Activated naive CD8-positive, alpha-beta T cell treated with anti-CD3 and anti-CD28 coated beads, Interleukin-2, amount 10 ng/mL, durations not matched to agents 7 days and 5 days (primary cell): ENCODE data around the gene ZNF780A. TPM values are rescaled to one million over a fixed set of nuclear protein-coding genes. Genes with fewer than 3 reads are reported as not detected.

ENCODE experiments used
- ATAC-seq: fragments of 150-1000 bp; cut with Tn5 transposase; one replicate; pipeline ENCODE4 v1.10.0; 2021; ENCODE audit warnings: low read depth, moderate library complexity
- POLR2A ChIA-PET: fragments of 350-600 bp; sonication (Branson Sonifier 250); formaldehyde crosslinking; loops from one replicate; lab custom pipeline; 2021; ENCODE audit warnings: antibody characterized with exemption; lab: Charles Lee
- DNase-seq: peaks from one replicate; pipeline ENCODE4 v3.0.0; 2021
- H3K27ac Mint-ChIP-seq: one replicate; pipeline ENCODE4 v1.8.0; 2022; ENCODE audit warnings: mild to moderate bottlenecking, mixed read lengths
- H3K27me3 Mint-ChIP-seq: one replicate; pipeline ENCODE4 v1.8.0; 2022; ENCODE audit warnings: mild to moderate bottlenecking, moderate library complexity, mixed read lengths
- H3K36me3 Mint-ChIP-seq: one replicate; pipeline ENCODE4 v1.8.0; 2021; ENCODE audit warnings: mild to moderate bottlenecking, mixed read lengths
- H3K4me1 Mint-ChIP-seq: one replicate; pipeline ENCODE4 v1.8.0; 2021; ENCODE audit warnings: mixed read lengths
- H3K4me3 Mint-ChIP-seq: one replicate; pipeline ENCODE4 v1.8.0; 2022; ENCODE audit warnings: mild to moderate bottlenecking, moderate library complexity, mixed read lengths
- H3K9me3 Mint-ChIP-seq: one replicate; pipeline ENCODE4 v1.8.0; 2021; ENCODE audit warnings: mixed read lengths
- total RNA-seq, 2 experiments: library from RNA; stranded (reverse); gene quantifications; one replicate each; pipeline ENCODE4 v1.2.3, GENCODE V29; 2021

The ZNF780A gene
- total RNA-seq, 2 experiments from 2014 or later = 30.2 to 32.2 TPM

- Mint-ChIP-seq H3K4me3 (no peak overlapping the region), H3K27me3 (peaks cover 14% of the 10 kb centered on the region), H3K4me1 (no peaks in the 10 kb centered on the region), H3K9me3 (peaks cover 8% of the 10 kb centered on the region), H3K36me3 (no peaks in the 10 kb centered on the region), H3K27ac (no peak overlapping the region)
- ATAC-seq = no peak
- DNase-seq = no peak
- POLR2A ChIA-PET = no interaction called here
Observed at GRCh38 chr19:40110570-40110969, 19.8 kb upstream of the ZNF780A start.

- ATAC-seq (no peak), DNase-seq (no peak)
- Mint-ChIP-seq H3K9me3 (peaks cover 2% of the 10 kb centered on the region), H3K27me3 (peaks cover 4% of the 10 kb centered on the region), H3K36me3 (no peaks in the 10 kb centered on the region), H3K27ac (no peak overlapping the region), H3K4me1 (no peaks in the 10 kb centered on the region), H3K4me3 (no peak overlapping the region)
- POLR2A ChIA-PET = no interaction called here
Observed at GRCh38 chr19:40104754-40105153, 14.0 kb upstream of the ZNF780A start.

- POLR2A ChIA-PET = no interaction called here
Observed at GRCh38 chr19:40103600-40103999, 12.9 kb upstream of the ZNF780A start.

DNA sequence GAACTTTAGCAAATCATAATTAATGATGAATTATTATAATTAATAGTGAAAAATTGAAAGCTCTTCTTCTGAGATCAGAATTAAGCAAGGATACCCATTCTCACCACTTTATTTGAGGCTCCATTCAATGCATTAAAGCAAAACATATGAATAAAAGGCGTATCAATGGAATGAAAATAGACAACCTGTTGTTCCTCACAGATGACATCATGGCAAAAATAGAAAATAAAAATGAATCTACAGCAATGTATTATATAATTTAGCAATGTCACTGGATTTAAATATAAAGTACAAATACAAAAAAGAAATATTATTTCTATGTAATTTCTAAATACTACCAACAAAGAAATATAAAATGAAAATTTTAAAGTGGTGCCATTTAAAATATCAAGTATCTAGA lies 11.1 kb upstream of the ZNF780A start:
- Mint-ChIP-seq H3K9me3 (peaks cover 2% of the 10 kb centered on the region), H3K27ac (no peak overlapping the region), H3K36me3 (no peaks in the 10 kb centered on the region), H3K4me1 (no peaks in the 10 kb centered on the region), H3K4me3 (no peak overlapping the region), H3K27me3 (peaks cover 14% of the 10 kb centered on the region)
- POLR2A ChIA-PET = no interaction called here
- ATAC-seq = no peak
- DNase-seq = no peak

More at GRCh38 chr19:40103600-40103999, 12.9 kb upstream of the ZNF780A start:
- H3K27ac Mint-ChIP-seq = no peak overlapping the region
- ATAC-seq = no peak
- DNase-seq = no peak
- no peaks in the 10 kb centered on the region for H3K4me1 Mint-ChIP-seq
- H3K36me3 Mint-ChIP-seq = no peaks in the 10 kb centered on the region
- peaks cover 10% of the 10 kb centered on the region for H3K27me3 Mint-ChIP-seq
- H3K9me3 Mint-ChIP-seq = peaks cover 2% of the 10 kb centered on the region
- no peak overlapping the region for H3K4me3 Mint-ChIP-seq

- no peak for ATAC-seq
- H3K36me3 Mint-ChIP-seq = peaks cover 11% of the 10 kb centered on the region
- no peak for DNase-seq
- H3K4me3 Mint-ChIP-seq = no peak overlapping the region
- H3K9me3 Mint-ChIP-seq = peaks cover 7% of the 10 kb centered on the region
- peaks cover 24% of the 10 kb centered on the region for H3K27me3 Mint-ChIP-seq
- peaks cover 17% of the 10 kb centered on the region for H3K4me1 Mint-ChIP-seq
- POLR2A ChIA-PET = no interaction called here
- no peak overlapping the region for H3K27ac Mint-ChIP-seq
Observed at GRCh38 chr19:40093416-40093815, 2.7 kb upstream of the ZNF780A start.

- H3K36me3 Mint-ChIP-seq = peaks cover 20% of the 10 kb centered on the region
- ATAC-seq = no peak
- peaks cover 25% of the 10 kb centered on the region for H3K4me1 Mint-ChIP-seq
- H3K27me3 Mint-ChIP-seq = peaks cover 19% of the 10 kb centered on the region
- no peak for DNase-seq
- H3K27ac Mint-ChIP-seq = peak overlapping the region; percentile 100
- peak overlapping the region; percentile 99 for H3K4me3 Mint-ChIP-seq
- peaks cover 9% of the 10 kb centered on the region for H3K9me3 Mint-ChIP-seq
- POLR2A ChIA-PET = interaction anchor here (0.5 to 2.4 kb wide), 4 partner anchors 36 to 121 kb away, joined by 4 to 11 read pairs (median 8); partner anchors contain the start of genes PSMC4 and ZNF780B
Observed at GRCh38 chr19:40091205-40092129, 724 bp upstream of the ZNF780A start.

DNA sequence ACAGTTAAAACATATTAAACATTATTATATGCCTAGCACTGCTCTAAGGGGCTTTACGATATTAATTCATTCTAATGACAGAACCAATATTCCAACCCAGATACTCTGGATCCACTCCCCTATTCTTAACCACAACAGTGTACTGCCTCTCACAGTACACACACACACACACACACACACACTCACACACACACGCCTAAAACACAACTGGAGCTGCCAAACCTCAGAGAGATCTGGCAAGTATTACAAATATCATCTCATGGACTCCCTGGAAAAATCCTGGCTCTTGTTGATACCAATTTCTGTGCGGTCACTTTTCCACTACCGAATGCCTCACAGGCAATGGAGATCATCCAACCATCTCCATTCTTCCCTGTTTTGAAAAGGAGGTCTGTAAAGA lies 1.3 kb downstream of the ZNF780A start:
- peak overlapping the region; percentile 9 for H3K27ac Mint-ChIP-seq
- peaks cover 5% of the 10 kb centered on the region for H3K27me3 Mint-ChIP-seq
- ATAC-seq = no peak
- peak overlapping the region; percentile 99 for H3K4me3 Mint-ChIP-seq
- POLR2A ChIA-PET = interaction anchor here (1.9 to 2.4 kb wide), 2 partner anchors 92 to 119 kb away, joined by 5 to 11 read pairs; partner anchors contain the start of gene PSMC4
- H3K9me3 Mint-ChIP-seq = peaks cover 5% of the 10 kb centered on the region
- peaks cover 25% of the 10 kb centered on the region for H3K4me1 Mint-ChIP-seq
- H3K36me3 Mint-ChIP-seq = peaks cover 21% of the 10 kb centered on the region
- no peak for DNase-seq

GRCh38 chr19:40088299-40089047 lies 2.3 kb downstream of the ZNF780A start:
- H3K4me3 Mint-ChIP-seq = peak overlapping the region; percentile 36
- H3K27ac Mint-ChIP-seq = no peak overlapping the region
- H3K36me3 Mint-ChIP-seq = peaks cover 26% of the 10 kb centered on the region
- H3K4me1 Mint-ChIP-seq = peaks cover 27% of the 10 kb centered on the region
- H3K9me3 Mint-ChIP-seq = peaks cover 5% of the 10 kb centered on the region
- DNase-seq = no peak
- no peak for ATAC-seq
- H3K27me3 Mint-ChIP-seq = no peaks in the 10 kb centered on the region
- POLR2A ChIA-PET = no interaction called here

- DNase-seq (no peak), ATAC-seq (no peak)
- Mint-ChIP-seq H3K36me3 (peaks cover 53% of the 10 kb centered on the region), H3K9me3 (peaks cover 5% of the 10 kb centered on the region), H3K4me1 (peaks cover 24% of the 10 kb centered on the region), H3K4me3 (no peak overlapping the region), H3K27me3 (no peaks in the 10 kb centered on the region), H3K27ac (no peak overlapping the region)
- POLR2A ChIA-PET = no interaction called here
Observed at GRCh38 chr19:40084948-40085347, 5.8 kb downstream of the ZNF780A start.

DNA sequence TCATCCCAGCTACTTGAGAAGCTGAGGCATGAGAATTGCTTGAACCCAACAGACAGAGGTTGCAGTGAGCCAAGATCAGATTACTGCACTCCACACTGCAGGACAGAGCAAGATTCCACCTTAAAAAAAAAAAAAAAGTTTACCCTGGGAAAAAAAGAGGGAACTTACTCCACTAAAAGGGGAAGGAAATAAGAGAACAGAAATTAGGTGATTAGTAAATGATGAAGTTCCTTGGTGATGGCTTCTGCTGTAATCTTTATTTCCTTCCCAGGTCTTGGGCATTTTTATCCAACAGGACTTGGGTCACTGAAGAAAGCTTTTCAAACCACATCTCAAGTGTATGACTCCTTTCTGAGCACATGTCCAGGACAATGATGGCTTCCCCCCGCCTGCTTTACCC lies 9.3 kb downstream of the ZNF780A start:
- no peaks in the 10 kb centered on the region for H3K27me3 Mint-ChIP-seq
- ATAC-seq (no peak), DNase-seq (no peak)
- POLR2A ChIA-PET = interaction anchor here (0.7 kb wide), 1 partner anchor 88 kb away, joined by 3 read pairs; no protein-coding TSS in a partner anchor
- no peak overlapping the region for H3K27ac Mint-ChIP-seq
- peaks cover 4% of the 10 kb centered on the region for H3K4me1 Mint-ChIP-seq
- H3K4me3 Mint-ChIP-seq = no peak overlapping the region
- H3K9me3 Mint-ChIP-seq = peaks cover 20% of the 10 kb centered on the region
- H3K36me3 Mint-ChIP-seq = peaks cover 69% of the 10 kb centered on the region

DNA sequence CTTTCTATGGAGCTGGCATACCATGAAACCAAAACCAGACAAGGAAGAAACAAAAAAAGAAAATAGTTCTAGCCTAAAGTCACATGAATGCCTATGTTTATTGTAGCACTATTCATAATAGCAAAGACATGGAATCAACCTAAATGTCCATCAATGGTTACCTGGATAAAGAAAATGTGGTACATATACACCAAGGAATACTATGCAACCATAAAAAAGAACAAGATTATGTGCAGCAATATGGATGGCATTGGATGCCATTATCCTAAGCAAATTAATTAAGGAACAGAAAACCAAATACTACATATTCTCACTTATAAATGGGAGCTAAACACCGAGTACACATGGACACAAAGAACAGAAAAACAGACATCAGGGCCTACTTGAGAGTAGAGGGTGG lies 10.5 kb downstream of the ZNF780A start:
- no peak for ATAC-seq
- Mint-ChIP-seq H3K9me3 (peaks cover 27% of the 10 kb centered on the region), H3K4me1 (peaks cover 4% of the 10 kb centered on the region), H3K27me3 (no peaks in the 10 kb centered on the region), H3K4me3 (no peak overlapping the region), H3K36me3 (peaks cover 79% of the 10 kb centered on the region), H3K27ac (no peak overlapping the region)
- POLR2A ChIA-PET = no interaction called here
- DNase-seq = no peak

DNA sequence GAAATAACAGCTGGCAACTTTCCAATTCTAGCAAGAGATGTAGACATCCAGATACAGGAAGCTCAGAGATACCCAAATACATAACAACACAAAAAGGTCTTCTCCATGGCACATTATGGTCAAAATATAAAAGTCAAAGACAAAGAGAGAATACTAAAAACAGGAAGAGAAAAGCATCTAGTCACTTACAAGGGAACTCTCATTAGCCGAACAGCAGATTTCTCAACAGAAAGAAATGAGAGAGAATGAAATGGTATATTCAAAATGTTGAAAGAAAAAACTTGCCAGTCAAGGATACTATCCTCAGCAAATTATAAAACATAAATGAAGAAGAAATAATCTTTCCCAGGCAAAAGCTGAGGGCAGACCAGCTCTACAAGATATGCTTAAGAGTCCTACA lies 12.4 kb downstream of the ZNF780A start:
- Mint-ChIP-seq H3K9me3 (peaks cover 41% of the 10 kb centered on the region), H3K27ac (no peak overlapping the region), H3K36me3 (peaks cover 93% of the 10 kb centered on the region), H3K27me3 (no peaks in the 10 kb centered on the region), H3K4me1 (peaks cover 2% of the 10 kb centered on the region), H3K4me3 (no peak overlapping the region)
- DNase-seq (no peak), ATAC-seq (no peak)
- POLR2A ChIA-PET = no interaction called here

- Mint-ChIP-seq H3K4me1 (no peaks in the 10 kb centered on the region), H3K27me3 (no peaks in the 10 kb centered on the region), H3K4me3 (no peak overlapping the region), H3K27ac (no peak overlapping the region), H3K9me3 (peaks cover 28% of the 10 kb centered on the region), H3K36me3 (peaks cover 54% of the 10 kb centered on the region)
- DNase-seq (no peak), ATAC-seq (no peak)
- POLR2A ChIA-PET = no interaction called here
Observed at GRCh38 chr19:40070058-40070457, 20.7 kb downstream of the ZNF780A start.
